ENCODE results near the gene JAKMIP1. TPM values are rescaled to one million over a fixed set of nuclear protein-coding genes. Genes with fewer than 3 reads are reported as not detected.

The JAKMIP1 gene
- total RNA-seq, 4 donors from 2014 or later = 1.2 to 6.6 TPM; not detected in 2

DNA sequence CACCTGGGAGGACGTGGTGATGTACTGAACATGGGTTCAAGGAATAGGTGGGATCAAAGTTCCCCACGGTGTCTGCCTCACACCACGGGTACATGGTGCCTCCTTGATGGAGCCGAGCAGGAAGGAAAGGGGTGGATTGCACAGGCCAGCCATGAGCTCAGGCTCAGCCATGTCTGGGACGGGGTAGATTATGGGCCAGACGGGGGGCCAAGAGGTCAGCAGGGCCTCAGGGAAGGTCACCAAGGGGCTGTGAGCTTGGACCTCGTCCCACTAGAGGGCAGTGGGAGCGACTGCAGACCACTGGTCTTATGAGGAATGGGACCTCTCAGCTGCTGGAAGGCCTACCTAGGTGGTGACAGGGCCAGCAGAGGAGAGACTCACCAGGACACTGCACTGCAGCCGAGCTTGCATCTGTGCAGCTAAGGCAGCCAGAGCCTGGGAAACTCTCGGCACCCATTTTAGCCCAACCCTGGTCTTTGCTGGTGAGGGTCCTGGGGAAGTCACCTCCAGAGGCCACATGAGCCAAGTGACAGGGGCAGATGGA is 38.4 kb downstream of the JAKMIP1 start:
- TF ChIP-seq, protein P1, sequence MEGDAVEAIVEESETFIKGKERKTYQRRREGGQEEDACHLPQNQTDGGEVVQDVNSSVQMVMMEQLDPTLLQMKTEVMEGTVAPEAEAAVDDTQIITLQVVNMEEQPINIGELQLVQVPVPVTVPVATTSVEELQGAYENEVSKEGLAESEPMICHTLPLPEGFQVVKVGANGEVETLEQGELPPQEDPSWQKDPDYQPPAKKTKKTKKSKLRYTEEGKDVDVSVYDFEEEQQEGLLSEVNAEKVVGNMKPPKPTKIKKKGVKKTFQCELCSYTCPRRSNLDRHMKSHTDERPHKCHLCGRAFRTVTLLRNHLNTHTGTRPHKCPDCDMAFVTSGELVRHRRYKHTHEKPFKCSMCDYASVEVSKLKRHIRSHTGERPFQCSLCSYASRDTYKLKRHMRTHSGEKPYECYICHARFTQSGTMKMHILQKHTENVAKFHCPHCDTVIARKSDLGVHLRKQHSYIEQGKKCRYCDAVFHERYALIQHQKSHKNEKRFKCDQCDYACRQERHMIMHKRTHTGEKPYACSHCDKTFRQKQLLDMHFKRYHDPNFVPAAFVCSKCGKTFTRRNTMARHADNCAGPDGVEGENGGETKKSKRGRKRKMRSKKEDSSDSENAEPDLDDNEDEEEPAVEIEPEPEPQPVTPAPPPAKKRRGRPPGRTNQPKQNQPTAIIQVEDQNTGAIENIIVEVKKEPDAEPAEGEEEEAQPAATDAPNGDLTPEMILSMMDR (IDR thresholded peaks at IDR 0.05) = no peak
- no peak for TF ChIP-seq POLR2A (IDR thresholded peaks at IDR 0.05)
- H3K4me1 ChIP-seq = no peaks in the 10 kb centered on the region
- H3K27me3 ChIP-seq = no peaks in the 10 kb centered on the region
- no peaks in the 10 kb centered on the region for H3K9me3 ChIP-seq
- H3K36me3 ChIP-seq = no peaks in the 10 kb centered on the region
- H3K27ac ChIP-seq = no peak overlapping the region
- no peak for DNase-seq
- no peak overlapping the region for H3K4me3 ChIP-seq

GRCh38 chr4:6160536-6160935 is 39.8 kb downstream of the JAKMIP1 start:
- Histone ChIP-seq H3K27me3 (no peaks in the 10 kb centered on the region), H3K27ac (no peak overlapping the region), H3K4me1 (no peaks in the 10 kb centered on the region), H3K9me3 (no peaks in the 10 kb centered on the region), H3K4me3 (no peak overlapping the region), H3K36me3 (no peaks in the 10 kb centered on the region)
- TF ChIP-seq, protein P1 (IDR thresholded peaks at IDR 0.05) = no peak
- TF ChIP-seq POLR2A (IDR thresholded peaks at IDR 0.05) = no peak
- no peak for DNase-seq

GRCh38 chr4:6157926-6158325 is 42.4 kb downstream of the JAKMIP1 start:
- TF ChIP-seq POLR2A (IDR thresholded peaks at IDR 0.05) = no peak
- TF ChIP-seq, protein P1 (IDR thresholded peaks at IDR 0.05) = no peak
- Histone ChIP-seq H3K4me1 (no peaks in the 10 kb centered on the region), H3K36me3 (no peaks in the 10 kb centered on the region), H3K9me3 (no peaks in the 10 kb centered on the region), H3K4me3 (no peak overlapping the region), H3K27me3 (no peaks in the 10 kb centered on the region), H3K27ac (no peak overlapping the region)
- DNase-seq = peak in 1 of 3 donors; percentile 22

- no peak for DNase-seq
- Histone ChIP-seq H3K9me3 (no peaks in the 10 kb centered on the region), H3K4me3 (no peak overlapping the region), H3K36me3 (no peaks in the 10 kb centered on the region), H3K4me1 (no peaks in the 10 kb centered on the region), H3K27ac (no peak overlapping the region), H3K27me3 (no peaks in the 10 kb centered on the region)
- no peak for TF ChIP-seq POLR2A (IDR thresholded peaks at IDR 0.05)
- TF ChIP-seq, protein P1 (IDR thresholded peaks at IDR 0.05) = no peak
These were observed 44.2 kb downstream of the JAKMIP1 start for GRCh38 chr4:6155996-6156750.

GRCh38 chr4:6154875-6155274 is 45.5 kb downstream of the JAKMIP1 start:
- Histone ChIP-seq H3K4me3 (no peak overlapping the region), H3K4me1 (no peaks in the 10 kb centered on the region), H3K9me3 (no peaks in the 10 kb centered on the region), H3K27ac (no peak overlapping the region), H3K27me3 (no peaks in the 10 kb centered on the region), H3K36me3 (no peaks in the 10 kb centered on the region)
- no peak for DNase-seq
- TF ChIP-seq POLR2A (IDR thresholded peaks at IDR 0.05) = no peak
- TF ChIP-seq, protein P1 (IDR thresholded peaks at IDR 0.05) = no peak
